ENCODE data around the gene EXT2.
A peak's percentile ranks its signal among the peaks of the same experiment; 100 is the strongest.

EXT2 gene

DNA sequence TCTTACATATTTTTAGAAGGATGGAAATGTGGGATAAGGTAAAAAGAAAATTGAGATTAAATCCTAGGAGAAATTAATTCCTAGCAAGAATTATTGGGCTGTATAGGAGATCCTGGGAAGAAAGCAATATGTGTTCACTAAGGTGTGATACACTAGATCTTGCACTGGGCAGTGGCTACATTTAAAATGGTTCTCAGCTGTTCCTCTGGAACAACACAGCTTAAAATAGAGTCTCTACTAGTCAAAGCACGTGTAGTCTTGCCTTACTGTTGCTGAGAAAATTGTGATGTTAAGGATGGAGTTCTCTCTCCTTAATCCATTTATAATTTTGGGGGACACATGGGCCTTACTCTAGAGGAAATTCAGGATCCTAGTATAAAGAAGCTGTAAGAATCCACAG lies 54.9 kb downstream of the EXT2 start:
- H3K27ac ChIP-seq = peak overlapping the region; percentile 65
- TF ChIP-seq, protein P1, sequence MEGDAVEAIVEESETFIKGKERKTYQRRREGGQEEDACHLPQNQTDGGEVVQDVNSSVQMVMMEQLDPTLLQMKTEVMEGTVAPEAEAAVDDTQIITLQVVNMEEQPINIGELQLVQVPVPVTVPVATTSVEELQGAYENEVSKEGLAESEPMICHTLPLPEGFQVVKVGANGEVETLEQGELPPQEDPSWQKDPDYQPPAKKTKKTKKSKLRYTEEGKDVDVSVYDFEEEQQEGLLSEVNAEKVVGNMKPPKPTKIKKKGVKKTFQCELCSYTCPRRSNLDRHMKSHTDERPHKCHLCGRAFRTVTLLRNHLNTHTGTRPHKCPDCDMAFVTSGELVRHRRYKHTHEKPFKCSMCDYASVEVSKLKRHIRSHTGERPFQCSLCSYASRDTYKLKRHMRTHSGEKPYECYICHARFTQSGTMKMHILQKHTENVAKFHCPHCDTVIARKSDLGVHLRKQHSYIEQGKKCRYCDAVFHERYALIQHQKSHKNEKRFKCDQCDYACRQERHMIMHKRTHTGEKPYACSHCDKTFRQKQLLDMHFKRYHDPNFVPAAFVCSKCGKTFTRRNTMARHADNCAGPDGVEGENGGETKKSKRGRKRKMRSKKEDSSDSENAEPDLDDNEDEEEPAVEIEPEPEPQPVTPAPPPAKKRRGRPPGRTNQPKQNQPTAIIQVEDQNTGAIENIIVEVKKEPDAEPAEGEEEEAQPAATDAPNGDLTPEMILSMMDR (conservative IDR thresholded peaks at IDR 0.05) = no peak

DNA sequence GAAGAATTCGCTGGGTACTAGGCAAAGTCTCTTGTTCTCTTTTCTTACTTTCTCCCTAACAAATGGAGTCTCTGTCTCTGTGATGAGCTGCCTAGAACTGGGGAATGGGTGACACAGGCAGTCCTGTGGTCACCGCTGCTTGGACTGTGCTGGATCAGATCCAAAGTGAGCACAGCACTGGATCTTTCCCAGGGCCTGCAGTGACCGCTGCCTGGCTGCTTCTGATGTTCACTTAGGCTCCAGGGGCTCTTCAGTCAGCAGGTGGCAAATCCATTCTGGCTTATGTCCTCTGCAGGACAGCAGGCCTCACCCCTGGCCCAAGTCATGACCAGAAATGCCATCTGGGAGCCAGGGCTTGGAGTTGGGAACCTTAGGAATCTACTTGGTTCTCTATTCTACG lies 61.5 kb downstream of the EXT2 start:
- TF ChIP-seq, protein P1 (conservative IDR thresholded peaks at IDR 0.05) = no peak
- no peak overlapping the region for H3K27ac ChIP-seq

DNA sequence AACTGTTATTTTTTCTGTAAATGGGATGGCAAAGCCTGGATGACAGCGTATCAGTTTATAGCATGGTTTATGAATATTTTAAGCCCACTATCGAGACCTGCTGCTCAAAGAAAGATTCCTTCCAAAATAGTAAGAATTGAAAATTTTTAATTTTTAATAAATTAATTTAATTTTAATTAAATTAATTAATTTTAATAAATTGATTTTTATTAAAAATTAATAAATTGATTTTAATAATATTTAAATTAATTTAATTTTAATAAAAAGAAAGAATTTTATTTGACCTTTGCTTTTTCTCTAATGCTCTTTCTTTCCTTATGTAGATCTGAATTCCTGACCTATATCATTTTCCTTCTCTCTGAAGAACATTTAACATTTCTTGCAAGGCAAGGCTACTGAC lies 62.9 kb downstream of the EXT2 start:
- TF ChIP-seq, protein P1 (conservative IDR thresholded peaks at IDR 0.05) = no peak
- no peak overlapping the region for H3K27ac ChIP-seq

DNA sequence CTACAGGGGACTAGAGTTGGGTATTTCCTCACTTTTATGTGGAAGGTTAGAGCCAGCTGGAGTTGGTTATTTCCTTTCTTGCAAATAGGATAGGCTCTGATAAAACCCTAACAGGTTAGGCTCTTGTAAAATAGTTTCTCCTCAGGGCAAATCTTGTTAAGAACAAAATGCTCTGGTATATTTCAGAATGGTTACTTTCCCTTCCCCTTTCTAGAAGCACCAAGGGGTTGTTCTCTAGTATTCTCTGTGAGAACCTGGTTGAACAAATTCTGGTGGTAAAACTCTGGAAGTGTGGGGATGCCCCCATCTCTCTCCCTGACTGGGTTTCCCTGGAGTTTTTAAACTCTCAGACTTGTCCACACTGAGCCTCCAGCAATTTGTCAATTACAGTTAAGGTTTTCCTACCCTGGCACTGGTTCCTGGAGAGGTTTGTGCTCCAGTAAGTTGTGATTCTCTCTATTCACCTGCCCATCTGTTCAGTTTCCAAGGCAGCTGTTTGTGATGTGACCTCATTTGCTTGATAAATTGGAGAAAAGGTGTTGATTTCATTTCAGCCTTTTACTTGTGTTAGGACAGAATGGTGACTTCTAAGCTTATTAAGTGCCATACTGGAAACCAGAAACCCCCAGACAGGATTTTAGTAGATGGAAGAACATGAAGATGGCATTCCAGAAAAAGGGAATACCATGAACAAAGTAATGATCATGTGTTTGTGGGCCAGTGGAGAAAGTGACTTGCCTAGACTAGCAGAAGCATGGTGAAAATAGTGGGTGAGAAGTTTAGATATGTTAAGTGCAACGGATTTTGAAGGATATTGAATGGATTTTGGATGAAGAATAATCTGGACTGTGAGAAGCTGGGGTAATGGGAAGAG lies 64.6 kb downstream of the EXT2 start:
- H3K27ac ChIP-seq = no peak overlapping the region
- TF ChIP-seq, protein P1 (conservative IDR thresholded peaks at IDR 0.05) = no peak

DNA sequence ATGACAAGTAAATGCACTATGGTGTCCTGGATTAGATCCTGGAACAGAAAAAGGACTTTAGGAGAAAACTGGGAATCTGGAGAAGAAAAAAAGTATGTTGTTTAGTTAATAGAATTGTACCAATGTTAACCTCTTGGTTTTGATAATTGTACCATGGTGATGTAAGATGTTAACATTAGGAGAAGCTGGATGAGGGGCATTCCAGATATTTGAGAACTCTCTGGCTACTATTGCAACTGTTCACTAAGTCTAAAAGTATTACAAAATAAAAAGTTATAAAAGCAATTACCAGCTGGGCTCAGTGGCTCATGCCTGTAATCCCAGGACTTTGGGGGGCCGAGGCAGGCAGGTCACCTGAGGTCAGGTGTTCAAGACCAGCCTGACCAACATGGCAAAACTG lies 66.5 kb downstream of the EXT2 start:
- TF ChIP-seq, protein P1 (conservative IDR thresholded peaks at IDR 0.05) = no peak
- no peak overlapping the region for H3K27ac ChIP-seq

DNA sequence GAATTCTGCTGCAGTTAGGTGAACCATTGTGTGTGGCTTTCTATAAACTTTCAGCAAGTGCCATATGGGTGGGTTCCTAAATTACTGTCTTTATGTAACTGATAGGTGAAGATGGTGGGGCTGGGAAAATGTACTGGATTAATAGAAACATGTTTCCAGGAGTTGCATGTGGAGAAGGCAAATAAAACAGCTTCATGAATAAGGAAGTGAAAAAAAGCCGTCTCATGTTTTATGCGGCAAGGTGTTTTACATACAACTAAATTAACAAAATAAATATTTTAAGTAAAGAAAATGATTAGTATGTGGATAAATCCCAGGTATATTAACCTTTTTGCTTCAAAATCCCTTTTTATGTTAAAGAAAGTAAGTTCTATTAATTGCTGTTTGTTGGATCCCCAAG lies 67.2 kb downstream of the EXT2 start:
- TF ChIP-seq, protein P1 (conservative IDR thresholded peaks at IDR 0.05) = no peak
- H3K27ac ChIP-seq = no peak overlapping the region

DNA sequence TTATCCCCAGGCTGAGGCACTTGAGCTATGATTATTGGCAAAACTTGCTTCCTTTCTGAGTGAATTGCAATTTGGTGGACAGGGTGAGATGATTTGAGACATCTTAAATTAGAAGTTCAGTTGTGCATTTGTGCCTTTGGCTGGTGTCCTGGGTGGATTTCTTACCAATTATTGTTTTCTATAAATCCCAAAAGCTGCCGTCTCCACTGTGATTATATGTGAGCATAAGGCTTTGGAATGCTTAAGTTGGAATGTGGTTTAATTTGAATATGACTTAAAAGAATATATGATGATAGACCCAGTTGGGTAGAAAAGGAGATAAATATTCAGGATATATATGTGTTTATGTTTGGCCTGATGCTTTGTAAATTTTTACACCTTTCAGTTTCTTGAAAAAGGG lies 70.0 kb downstream of the EXT2 start:
- TF ChIP-seq, protein P1 (conservative IDR thresholded peaks at IDR 0.05) = no peak
- H3K27ac ChIP-seq = peak overlapping the region; percentile 79; the same call in 1 of the 2 replicates
